Panc1 (cell line): ENCODE measurements around the gene SEMA5B. TPM values are rescaled to one million over a fixed set of nuclear protein-coding genes. Genes with fewer than 3 reads are reported as not detected.
A peak's percentile ranks its signal among the peaks of the same experiment; 100 is the strongest.

Experiments used
- ATAC-seq: fragments of 200-7000 bp; cut with Tn5 transposase; 2 replicates; pipeline ENCODE4 v1.9.1; 2020; ENCODE audit warnings: mild to moderate bottlenecking, moderate library complexity
- Bru-seq: library from RNA; stranded (reverse); fragments of 400-500 nt; gene quantifications from one replicate; lab custom pipeline; 2021; lab: Mats Ljungman, UMichigan
- BruChase-seq, 2 experiments: library from RNA; stranded (reverse); fragments of 400-500 nt; gene quantifications; one replicate each; lab custom pipeline; 2021; lab: Mats Ljungman, UMichigan
- BruUV-seq: library from RNA; stranded (reverse); fragments of 400-500 nt; replicated peaks from 2 replicates; lab custom pipeline; 2021; lab: Mats Ljungman, UMichigan
- CTCF ChIA-PET: fragments of 300-600 bp; sonication (Branson Sonifier 250); formaldehyde crosslinking; loops from one replicate; lab custom pipeline; 2022; ENCODE audit warnings: antibody characterized with exemption; lab: Charles Lee
- POLR2A ChIA-PET: fragments of 300-600 bp; sonication (Branson Sonifier 250); formaldehyde crosslinking; loops from one replicate; lab custom pipeline; 2022; ENCODE audit warnings: antibody characterized with exemption; lab: Charles Lee
- DNase-seq: peaks from one replicate; pipeline ENCODE4 v3.0.0-alpha.2; 2010; ENCODE audit warnings: low read depth, low spot score
- H3K27ac ChIP-seq: 2 replicates; pipeline ENCODE4 v1.5.1; 2011; ENCODE audit warnings: mild to moderate bottlenecking, low read length, inconsistent platforms
- H3K27me3 ChIP-seq: fragments of 200-500 bp; sonication (Bioruptor generic); 2 replicates; pipeline ENCODE4 v1.6.0; 2014; ENCODE audit warnings: low read length, inconsistent platforms; ENCODE audit not compliant: control insufficient read depth, insufficient read depth
- H3K36me3 ChIP-seq: fragments of 200-500 bp; sonication (Bioruptor generic); 2 replicates; pipeline ENCODE4 v1.5.1; 2014; ENCODE audit warnings: inconsistent platforms, mild to moderate bottlenecking, low read length, moderate library complexity; ENCODE audit not compliant: control insufficient read depth, insufficient read depth
- H3K4me1 ChIP-seq: 2 replicates; pipeline ENCODE4 v1.5.1; 2011; ENCODE audit warnings: inconsistent platforms, mild to moderate bottlenecking, low read length, moderate library complexity; ENCODE audit not compliant: control insufficient read depth, insufficient read depth
- H3K4me3 ChIP-seq, 2 experiments: 2 replicates each; pipeline ENCODE4 v1.5.1; 2011 to 2012; ENCODE audit warnings: low read depth in 2 of 2, low read length in 2 of 2, mild to moderate bottlenecking in 2 of 2, inconsistent platforms in 1 of 2, moderate library complexity in 1 of 2
- H3K9me3 ChIP-seq: fragments of 200-500 bp; sonication (Bioruptor generic); 2 replicates; pipeline ENCODE4 v1.5.1; 2014; ENCODE audit warnings: low read depth, mild to moderate bottlenecking, inconsistent platforms, low read length, moderate library complexity; ENCODE audit not compliant: control insufficient read depth, insufficient read depth
- CTCF ChIP-seq: fragments of 450-650 bp; IDR thresholded peaks from 2 replicates; pipeline ENCODE4 v1.5.1; 2017; ENCODE audit warnings: mild to moderate bottlenecking
- POLR2AphosphoS5 ChIP-seq: IDR thresholded peaks from 2 replicates; pipeline ENCODE4 v1.6.1; 2012; ENCODE audit warnings: mild to moderate bottlenecking, low read depth, low read length, moderate library complexity
- REST ChIP-seq, 2 experiments: IDR thresholded peaks; 2 replicates each; pipeline ENCODE4 v1.6.1; 2011 to 2012; ENCODE audit warnings: low read depth in 2 of 2, control low read depth in 1 of 2, low read length in 1 of 2, mild to moderate bottlenecking in 1 of 2, moderate library complexity in 1 of 2; ENCODE audit not compliant: insufficient read depth in 1 of 2
- SIN3A ChIP-seq: IDR thresholded peaks from 2 replicates; pipeline ENCODE4 v1.6.1; 2012; ENCODE audit warnings: low read depth, mild to moderate bottlenecking, low read length, moderate library complexity, borderline replicate concordance; ENCODE audit not compliant: insufficient read depth
- TCF7L2 ChIP-seq: IDR thresholded peaks from 2 replicates; pipeline ENCODE4 v1.6.1; 2011; ENCODE audit warnings: mild to moderate bottlenecking, low read depth, low read length, inconsistent platforms
- in situ Hi-C: cut with HindIII; loops from 2 replicates; pipeline ENCODE4 v1.10.0; 2016; ENCODE audit warnings: low sequenced_read_pairs, low pct_unique_long_range_greater_than_20kb
- intact Hi-C: fragments of 100-400 bp; cut with micrococcal nuclease; formaldehyde crosslinking; loops from one replicate; pipeline ENCODE4 v1.10.0; 2022; ENCODE audit not compliant: unreplicated experiment
- long read RNA-seq: library from polyadenylated mRNA; unstranded; transcript quantifications from one replicate; pipeline ENCODE4 v2.0.0, GENCODE V29; 2021; ENCODE audit not compliant: unreplicated experiment
- polyA plus RNA-seq: library from polyadenylated mRNA; unstranded; fragments of >200 nt; gene quantifications from one replicate; pipeline ENCODE4 v1.2.1, GENCODE V29; 2012; ENCODE audit warnings: missing spikeins; ENCODE audit not compliant: insufficient read length
- total RNA-seq: library from RNA; stranded (reverse); gene quantifications from one replicate; pipeline ENCODE4 v1.2.1, GENCODE V29; 2021; ENCODE audit not compliant: unreplicated experiment

Gene SEMA5B
- total RNA-seq (1.2 TPM), Bru-seq, nascent RNA (percentile 26 among the genes with signal in this experiment), BruChase-seq, experiment 1, labeled RNA remaining after a 2-hour chase (percentile 21 among the genes with signal in this experiment), BruChase-seq, experiment 2, labeled RNA remaining after a 6-hour chase (percentile 23 among the genes with signal in this experiment)
- polyA plus RNA-seq = 2.7 TPM
- long read RNA-seq, partial matches to known transcripts = 2 of 2 reads
- long read RNA-seq, other reads (novel, unspliced or antisense) = 0 of 2 reads

DNA sequence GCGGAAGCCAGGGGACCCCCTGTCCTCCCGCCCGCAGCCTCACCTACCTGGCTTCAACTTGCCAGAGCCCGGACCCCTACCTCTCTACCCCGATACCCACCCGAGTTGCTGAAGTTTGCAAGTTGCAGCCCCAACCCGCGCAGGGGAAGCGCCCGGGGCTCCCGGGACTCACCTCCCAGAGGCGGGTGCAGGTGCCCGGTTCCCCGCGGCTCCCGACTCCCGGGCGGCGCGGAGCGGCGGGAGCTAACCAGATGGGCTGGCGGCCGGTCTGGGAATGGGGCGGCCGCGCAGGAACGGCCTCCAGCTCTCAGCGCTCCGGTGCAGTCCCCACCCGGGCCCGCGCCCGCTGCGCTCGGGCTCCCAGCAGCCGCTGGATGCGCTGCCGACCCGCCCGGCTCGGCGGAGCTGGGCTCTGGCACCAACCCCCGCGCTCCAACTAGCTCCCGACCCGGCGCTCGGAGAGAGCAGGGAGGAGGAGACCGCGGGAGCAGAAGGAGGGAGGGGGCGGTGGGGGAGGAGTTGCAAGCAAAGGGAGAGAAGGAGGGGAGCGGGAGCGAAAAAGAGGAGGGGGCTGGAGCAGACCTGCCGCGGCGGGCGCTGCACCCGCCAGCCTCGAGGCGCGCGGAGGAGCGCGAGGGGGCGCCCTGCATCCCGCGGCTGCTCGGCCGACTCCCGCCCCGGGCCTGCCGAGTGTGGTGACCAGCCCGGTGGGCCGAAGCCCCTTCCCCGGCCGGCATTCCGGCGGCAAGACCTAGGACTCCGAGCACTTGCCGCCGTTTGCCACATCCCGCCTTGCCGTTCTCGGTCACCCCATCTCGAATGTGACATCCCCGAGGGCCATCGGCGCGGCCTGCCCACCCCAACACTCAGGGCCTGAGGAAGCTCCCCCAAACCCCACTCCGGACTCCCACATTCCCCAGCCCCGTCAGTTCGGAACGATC is at the start of gene SEMA5B:
Gene SEMA5B (minus strand): TSS at position 472 of the 941 bp plus-strand sequence. CDS start 66,500 bp downstream, outside the sequence.
- in situ Hi-C loops = no loop called here
- DNase-seq (no peak), ATAC-seq (peak; percentile 77)
- CTCF ChIA-PET = interaction anchor here (0.5 to 1.3 kb wide), 16 partner anchors 17 to 276 kb away, joined by 3 to 10 read pairs (median 4); partner anchors contain the start of gene PDIA5
- H3K27ac ChIP-seq = no peak within 1 kb of the TSS
- intact Hi-C loops = loop anchor here (1.0 to 10.0 kb wide), 2 partner anchors 84 to 273 kb away; no protein-coding TSS in a partner anchor
- H3K36me3 ChIP-seq = no peaks in the 10 kb centered on the region
- POLR2A ChIA-PET = interaction anchor here (0.6 kb wide), 2 partner anchors 196 to 557 kb away, joined by 4 to 12 read pairs; no protein-coding TSS in a partner anchor
- peaks cover 56% of the 10 kb centered on the region for H3K27me3 ChIP-seq
- peak within 1 kb of the TSS; percentile 37 to 64 for H3K4me3 ChIP-seq
- no peaks in the 10 kb centered on the region; the same call in 1 of the 2 replicates for H3K4me1 ChIP-seq
- no TSS peak for BruUV-seq
- TF ChIP-seq REST (IDR thresholded peaks at IDR 0.05; ENCODE audit: insufficient read depth in 1 of 2, low read depth in 2 of 2, low read length in 1 of 2) (no peak), POLR2AphosphoS5 (no peak), TCF7L2 (no peak), CTCF (peak; percentile 87), SIN3A (no peak)
- no peaks in the 10 kb centered on the region for H3K9me3 ChIP-seq

DNA sequence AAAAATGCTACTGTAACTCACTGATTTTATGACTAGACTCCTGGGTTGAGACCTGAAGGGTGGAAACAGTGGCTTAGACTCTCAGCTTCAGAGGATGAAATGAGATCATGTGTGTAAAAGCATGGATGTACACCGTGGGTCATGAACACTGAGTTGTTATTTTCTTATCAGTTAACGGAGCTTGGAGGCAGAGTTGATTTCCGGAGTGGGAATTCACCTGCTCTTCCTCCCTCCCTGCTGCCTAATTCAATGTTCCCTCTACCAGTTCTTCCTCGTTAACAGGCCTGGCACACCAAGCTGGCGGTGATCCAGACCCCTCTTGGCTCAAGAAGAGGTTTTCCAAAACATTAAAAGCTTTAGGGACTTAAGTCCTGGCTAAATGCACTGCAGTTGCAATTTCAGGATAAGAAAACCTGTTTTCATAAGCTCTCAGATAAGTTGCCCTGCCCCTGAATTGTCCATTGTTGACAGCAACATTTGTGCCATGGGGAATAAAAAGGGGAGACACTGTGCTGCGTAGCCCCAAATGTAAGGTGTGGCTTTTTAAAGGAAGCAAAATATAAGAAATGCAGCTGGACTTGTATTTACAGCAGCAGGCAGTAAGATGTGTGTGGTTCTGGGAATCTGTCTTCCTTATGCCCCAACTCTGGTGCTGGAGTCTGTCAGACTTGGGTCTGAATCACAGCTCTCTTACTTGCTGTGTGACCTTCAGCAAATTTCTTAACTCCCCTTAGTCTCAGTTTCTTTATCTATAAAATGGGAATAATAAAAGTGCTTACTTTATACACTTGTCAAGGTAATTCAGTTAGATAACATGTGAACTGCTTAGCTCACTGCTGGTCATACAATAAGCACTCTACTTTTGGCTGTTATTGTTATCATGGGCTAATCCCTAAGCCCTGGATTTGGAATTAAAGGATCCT is 49.2 kb upstream of the SEMA5B start:
- intact Hi-C loops = no loop called here
- POLR2A ChIA-PET = interaction anchor here (0.6 kb wide), 1 partner anchor 46 kb away, joined by 4 read pairs; no protein-coding TSS in a partner anchor
- no TSS peak for BruUV-seq

More for the DNA sequence above, 49.2 kb upstream of the SEMA5B start:
- CTCF ChIA-PET = no interaction called here
- Histone ChIP-seq H3K4me3 (no peak overlapping the region), H3K9me3 (no peaks in the 10 kb centered on the region), H3K27me3 (no peaks in the 10 kb centered on the region), H3K27ac (0 out of 2 replicates have a peak overlapping the region, but pooled peaks have one; percentile 26), H3K36me3 (no peaks in the 10 kb centered on the region), H3K4me1 (peaks cover 56% of the 10 kb centered on the region)
- ATAC-seq (no peak), DNase-seq (no peak)
- TF ChIP-seq POLR2AphosphoS5 (no peak), REST (IDR thresholded peaks at IDR 0.05; ENCODE audit: insufficient read depth in 1 of 2, low read depth in 2 of 2, low read length in 1 of 2) (no peak), SIN3A (no peak), CTCF (no peak), TCF7L2 (no peak)
- in situ Hi-C loops = no loop called here
